HepG2 (cell line): ENCODE results near the gene G6PC3. TPM values are rescaled to one million over a fixed set of nuclear protein-coding genes. Genes with fewer than 3 reads are reported as not detected.

ENCODE experiments used
- BHLHE40 ChIP-seq: IDR thresholded peaks from 2 replicates; pipeline ENCODE4 v1.6.1; 2011; ENCODE audit warnings: low read length, improper control_type of control experiment
- CBX1 ChIP-seq: IDR thresholded peaks from one replicate; pipeline ENCODE4 v1.6.1; 2016; ENCODE audit warnings: antibody characterized with exemption, low read depth
- MIER3 ChIP-seq: IDR thresholded peaks from 2 replicates; pipeline ENCODE4 v1.6.1; 2016; ENCODE audit warnings: missing compliant biosample characterization, borderline replicate concordance
- MTA1 ChIP-seq: sonication (generic); formaldehyde crosslinking; IDR thresholded peaks from 2 replicates; pipeline ENCODE4 v1.4.0; 2020; ENCODE audit warnings: missing genetic modification reagents, mild to moderate bottlenecking, borderline replicate concordance
- MTF1 ChIP-seq: sonication (generic); formaldehyde crosslinking; IDR thresholded peaks from 2 replicates; pipeline ENCODE4 v1.5.0; 2020; ENCODE audit warnings: missing genetic modification reagents
- NFKBIZ ChIP-seq: IDR thresholded peaks from 2 replicates; pipeline ENCODE4 v1.6.1; 2018; ENCODE audit warnings: missing genetic modification reagents, missing compliant biosample characterization
- PAX8 ChIP-seq: sonication (generic); formaldehyde crosslinking; IDR thresholded peaks from 2 replicates; pipeline ENCODE4 v1.8.0; 2022; ENCODE audit warnings: mild to moderate bottlenecking, missing genetic modification reagents, borderline replicate concordance
- PHF20 ChIP-seq: sonication (generic); formaldehyde crosslinking; IDR thresholded peaks from 2 replicates; pipeline ENCODE4 v1.5.0; 2020; ENCODE audit warnings: mild to moderate bottlenecking, missing genetic modification reagents
- YEATS4 ChIP-seq: sonication (generic); formaldehyde crosslinking; IDR thresholded peaks from 2 replicates; pipeline ENCODE4 v1.4.0; 2020; ENCODE audit warnings: missing genetic modification reagents, borderline replicate concordance
- ZFP90 ChIP-seq: sonication (generic); formaldehyde crosslinking; IDR thresholded peaks from 2 replicates; pipeline ENCODE4 v1.8.0; 2022; ENCODE audit warnings: missing genetic modification reagents, mild to moderate bottlenecking, inconsistent platforms, borderline replicate concordance
- ZNF160 ChIP-seq: sonication (generic); formaldehyde crosslinking; IDR thresholded peaks from 2 replicates; pipeline ENCODE4 v1.8.0; 2022; ENCODE audit warnings: mild to moderate bottlenecking, inconsistent platforms, missing genetic modification reagents
- ZNF235 ChIP-seq: sonication (generic); formaldehyde crosslinking; IDR thresholded peaks from 2 replicates; pipeline ENCODE4 v1.8.1; 2023; ENCODE audit warnings: mild to moderate bottlenecking, missing genetic modification reagents, borderline replicate concordance
- ZNF549 ChIP-seq: sonication (generic); formaldehyde crosslinking; IDR thresholded peaks from 2 replicates; pipeline ENCODE4 v1.5.0; 2020; ENCODE audit warnings: missing genetic modification reagents
- ZNF720 ChIP-seq: sonication (generic); formaldehyde crosslinking; IDR thresholded peaks from 2 replicates; pipeline ENCODE4 v1.4.0; 2020; ENCODE audit warnings: missing genetic modification reagents
- ZNF724P ChIP-seq: sonication (generic); formaldehyde crosslinking; IDR thresholded peaks from 2 replicates; pipeline ENCODE4 v1.8.0; 2022; ENCODE audit warnings: missing genetic modification reagents, borderline replicate concordance
- polyA plus RNA-seq, 8 experiments: library from polyadenylated mRNA; depleted of rRNA in 3 of 8; stranded (reverse) in 7 of 8; unstranded in 1 of 8; fragments of >200 nt; fragmentation: Illumina TruSeq in 4 of 8; extraction: Trizol in 4 of 8; gene quantifications; 2 replicates each; pipeline versions ENCODE4 v1.2.1 to v1.2.3, GENCODE V29; 2011 to 2016; ENCODE audit warnings: low read depth in 4 of 8, missing spikeins in 1 of 8, mixed read lengths in 1 of 8; ENCODE audit not compliant: insufficient read depth in 1 of 8
- total RNA-seq, 5 experiments: library from RNA; depleted of rRNA; stranded (reverse); fragments of >200 nt; fragmentation: Illumina TruSeq; extraction: Trizol; gene quantifications; 2 replicates each; pipeline ENCODE4 v1.2.3, GENCODE V29; 2016; ENCODE audit warnings: low read depth in 1 of 5
- TF ChIP-seq, protein P1 (sequence below): sonication (generic); formaldehyde crosslinking; IDR thresholded peaks from 2 replicates; pipeline ENCODE4 v1.4.0; 2020; ENCODE audit warnings: mild to moderate bottlenecking, missing genetic modification reagents
- TF ChIP-seq, protein P2 (sequence below): sonication (generic); formaldehyde crosslinking; IDR thresholded peaks from 2 replicates; pipeline ENCODE4 v1.8.0; 2022; ENCODE audit warnings: mild to moderate bottlenecking, missing genetic modification reagents, moderate library complexity
- TF ChIP-seq, protein P3 (sequence below): sonication (generic); formaldehyde crosslinking; IDR thresholded peaks from 2 replicates; pipeline ENCODE4 v1.4.0; 2020; ENCODE audit warnings: missing genetic modification reagents, borderline replicate concordance
- TF ChIP-seq, protein P4 (sequence below): sonication (generic); formaldehyde crosslinking; IDR thresholded peaks from 2 replicates; pipeline ENCODE4 v1.5.1; 2020; ENCODE audit warnings: missing genetic modification reagents, mild to moderate bottlenecking, borderline replicate concordance

The G6PC3 gene
- total and polyA plus RNA-seq, 2 of the 13 experiments (the other 11 are each of a cell fraction or from before 2014, with no cell fraction given) = 38.5 to 75.8 TPM

DNA sequence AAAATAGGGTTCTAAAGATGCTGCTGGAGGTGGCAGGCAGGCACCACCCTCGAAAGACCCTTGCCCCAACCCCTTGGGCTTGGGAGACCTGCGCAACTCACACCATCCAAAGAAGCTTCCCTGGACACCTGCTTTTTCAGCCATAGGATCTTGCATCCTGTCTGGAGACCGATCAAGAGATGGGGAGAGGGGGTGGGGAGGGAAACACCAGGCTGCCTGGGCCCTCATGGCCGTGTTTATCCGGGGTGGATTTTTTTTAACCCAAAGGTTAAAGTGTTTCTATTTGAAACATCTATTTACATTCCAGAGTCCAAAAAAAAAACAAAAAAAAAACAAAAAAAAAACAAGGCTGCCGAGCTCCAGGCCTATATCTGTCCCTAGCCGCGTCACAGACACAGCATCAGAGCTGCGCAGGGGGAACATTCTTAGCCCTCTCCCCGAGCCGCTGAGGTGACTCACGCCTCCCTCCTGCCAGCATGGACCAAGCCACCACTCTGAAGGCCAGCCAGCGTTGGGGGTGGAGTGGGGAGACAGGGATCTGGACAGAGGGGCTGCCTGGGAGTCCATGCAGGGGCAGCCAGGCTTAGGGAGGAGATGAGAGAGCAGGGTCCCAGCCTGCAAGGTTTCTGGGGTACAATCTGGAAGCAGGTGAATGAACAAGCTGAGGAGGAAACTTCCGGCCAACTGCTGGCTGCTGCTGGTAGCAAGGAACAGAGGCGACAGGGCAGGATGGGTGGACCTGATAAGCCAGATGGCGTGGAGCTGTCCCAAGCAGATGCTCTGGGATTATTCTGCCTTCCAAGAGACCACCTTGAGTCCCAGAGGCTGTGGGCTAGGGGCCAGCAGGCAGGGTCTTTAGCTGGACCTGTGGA is 38.1 kb downstream of the G6PC3 start (continued):
- TF ChIP-seq, protein P1, sequence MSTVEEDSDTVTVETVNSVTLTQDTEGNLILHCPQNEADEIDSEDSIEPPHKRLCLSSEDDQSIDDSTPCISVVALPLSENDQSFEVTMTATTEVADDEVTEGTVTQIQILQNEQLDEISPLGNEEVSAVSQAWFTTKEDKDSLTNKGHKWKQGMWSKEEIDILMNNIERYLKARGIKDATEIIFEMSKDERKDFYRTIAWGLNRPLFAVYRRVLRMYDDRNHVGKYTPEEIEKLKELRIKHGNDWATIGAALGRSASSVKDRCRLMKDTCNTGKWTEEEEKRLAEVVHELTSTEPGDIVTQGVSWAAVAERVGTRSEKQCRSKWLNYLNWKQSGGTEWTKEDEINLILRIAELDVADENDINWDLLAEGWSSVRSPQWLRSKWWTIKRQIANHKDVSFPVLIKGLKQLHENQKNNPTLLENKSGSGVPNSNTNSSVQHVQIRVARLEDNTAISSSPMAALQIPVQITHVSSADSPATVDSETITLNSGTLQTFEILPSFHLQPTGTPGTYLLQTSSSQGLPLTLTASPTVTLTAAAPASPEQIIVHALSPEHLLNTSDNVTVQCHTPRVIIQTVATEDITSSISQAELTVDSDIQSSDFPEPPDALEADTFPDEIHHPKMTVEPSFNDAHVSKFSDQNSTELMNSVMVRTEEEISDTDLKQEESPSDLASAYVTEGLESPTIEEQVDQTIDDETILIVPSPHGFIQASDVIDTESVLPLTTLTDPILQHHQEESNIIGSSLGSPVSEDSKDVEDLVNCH = 0 out of 2 replicates have a peak, but pooled peaks have one; percentile 68
- TF ChIP-seq MTF1 (CRISPR knock-in tag) (no peak), CBX1 (peak; percentile 52), BHLHE40 (no peak), PHF20 (CRISPR knock-in tag) (no peak), YEATS4 (peak; percentile 73; the same call in 1 of the 2 replicates), ZNF549 (CRISPR knock-in tag) (no peak), ZNF160 (CRISPR knock-in tag) (no peak), MIER3 (CRISPR knock-in tag) (peak; percentile 53; the same call in 1 of the 2 replicates), NFKBIZ (peak; percentile 60; the same call in 1 of the 2 replicates), ZNF720 (CRISPR knock-in tag) (no peak), ZNF724P (CRISPR knock-in tag) (no peak), PAX8 (CRISPR knock-in tag) (peak; percentile 42; the same call in 1 of the 2 replicates), ZFP90 (CRISPR knock-in tag) (peak; percentile 85; the same call in 1 of the 2 replicates), ZNF235 (CRISPR knock-in tag) (no peak; the same call in 1 of the 2 replicates), MTA1 (CRISPR knock-in tag) (peak; percentile 95)
- TF ChIP-seq, protein P2, sequence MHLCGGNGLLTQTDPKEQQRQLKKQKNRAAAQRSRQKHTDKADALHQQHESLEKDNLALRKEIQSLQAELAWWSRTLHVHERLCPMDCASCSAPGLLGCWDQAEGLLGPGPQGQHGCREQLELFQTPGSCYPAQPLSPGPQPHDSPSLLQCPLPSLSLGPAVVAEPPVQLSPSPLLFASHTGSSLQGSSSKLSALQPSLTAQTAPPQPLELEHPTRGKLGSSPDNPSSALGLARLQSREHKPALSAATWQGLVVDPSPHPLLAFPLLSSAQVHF (CRISPR knock-in tag) = no peak
- TF ChIP-seq, protein P3, sequence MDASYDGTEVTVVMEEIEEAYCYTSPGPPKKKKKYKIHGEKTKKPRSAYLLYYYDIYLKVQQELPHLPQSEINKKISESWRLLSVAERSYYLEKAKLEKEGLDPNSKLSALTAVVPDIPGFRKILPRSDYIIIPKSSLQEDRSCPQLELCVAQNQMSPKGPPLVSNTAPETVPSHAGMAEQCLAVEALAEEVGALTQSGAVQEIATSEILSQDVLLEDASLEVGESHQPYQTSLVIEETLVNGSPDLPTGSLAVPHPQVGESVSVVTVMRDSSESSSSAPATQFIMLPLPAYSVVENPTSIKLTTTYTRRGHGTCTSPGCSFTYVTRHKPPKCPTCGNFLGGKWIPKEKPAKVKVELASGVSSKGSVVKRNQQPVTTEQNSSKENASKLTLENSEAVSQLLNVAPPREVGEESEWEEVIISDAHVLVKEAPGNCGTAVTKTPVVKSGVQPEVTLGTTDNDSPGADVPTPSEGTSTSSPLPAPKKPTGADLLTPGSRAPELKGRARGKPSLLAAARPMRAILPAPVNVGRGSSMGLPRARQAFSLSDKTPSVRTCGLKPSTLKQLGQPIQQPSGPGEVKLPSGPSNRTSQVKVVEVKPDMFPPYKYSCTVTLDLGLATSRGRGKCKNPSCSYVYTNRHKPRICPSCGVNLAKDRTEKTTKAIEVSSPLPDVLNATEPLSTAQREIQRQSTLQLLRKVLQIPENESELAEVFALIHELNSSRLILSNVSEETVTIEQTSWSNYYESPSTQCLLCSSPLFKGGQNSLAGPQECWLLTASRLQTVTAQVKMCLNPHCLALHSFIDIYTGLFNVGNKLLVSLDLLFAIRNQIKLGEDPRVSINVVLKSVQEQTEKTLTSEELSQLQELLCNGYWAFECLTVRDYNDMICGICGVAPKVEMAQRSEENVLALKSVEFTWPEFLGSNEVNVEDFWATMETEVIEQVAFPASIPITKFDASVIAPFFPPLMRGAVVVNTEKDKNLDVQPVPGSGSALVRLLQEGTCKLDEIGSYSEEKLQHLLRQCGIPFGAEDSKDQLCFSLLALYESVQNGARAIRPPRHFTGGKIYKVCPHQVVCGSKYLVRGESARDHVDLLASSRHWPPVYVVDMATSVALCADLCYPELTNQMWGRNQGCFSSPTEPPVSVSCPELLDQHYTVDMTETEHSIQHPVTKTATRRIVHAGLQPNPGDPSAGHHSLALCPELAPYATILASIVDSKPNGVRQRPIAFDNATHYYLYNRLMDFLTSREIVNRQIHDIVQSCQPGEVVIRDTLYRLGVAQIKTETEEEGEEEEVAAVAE (CRISPR knock-in tag) = peak; percentile 13; the same call in 1 of the 2 replicates
- TF ChIP-seq, protein P4, sequence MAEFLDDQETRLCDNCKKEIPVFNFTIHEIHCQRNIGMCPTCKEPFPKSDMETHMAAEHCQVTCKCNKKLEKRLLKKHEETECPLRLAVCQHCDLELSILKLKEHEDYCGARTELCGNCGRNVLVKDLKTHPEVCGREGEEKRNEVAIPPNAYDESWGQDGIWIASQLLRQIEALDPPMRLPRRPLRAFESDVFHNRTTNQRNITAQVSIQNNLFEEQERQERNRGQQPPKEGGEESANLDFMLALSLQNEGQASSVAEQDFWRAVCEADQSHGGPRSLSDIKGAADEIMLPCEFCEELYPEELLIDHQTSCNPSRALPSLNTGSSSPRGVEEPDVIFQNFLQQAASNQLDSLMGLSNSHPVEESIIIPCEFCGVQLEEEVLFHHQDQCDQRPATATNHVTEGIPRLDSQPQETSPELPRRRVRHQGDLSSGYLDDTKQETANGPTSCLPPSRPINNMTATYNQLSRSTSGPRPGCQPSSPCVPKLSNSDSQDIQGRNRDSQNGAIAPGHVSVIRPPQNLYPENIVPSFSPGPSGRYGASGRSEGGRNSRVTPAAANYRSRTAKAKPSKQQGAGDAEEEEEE = no peak
